Upper lobe of left lung (tissue), 4 donors: ENCODE measurements around the gene TMEM198.

Experiments used
- EP300 ChIP-seq, 4 donors: sonication (generic); formaldehyde crosslinking; IDR thresholded peaks; one replicate each; pipeline ENCODE4 v1.5.1; 2017; ENCODE audit warnings: antibody characterized with exemption in 4 of 4, control low read depth in 2 of 4
- POLR2A ChIP-seq, 4 donors: fragments of 450-650 bp; IDR thresholded peaks; one replicate each; pipeline ENCODE4 v1.5.1; 2016 to 2017; ENCODE audit warnings: antibody characterized with exemption in 4 of 4, mild to moderate bottlenecking in 2 of 4
- POLR2AphosphoS5 ChIP-seq, 2 donors: sonication (generic); formaldehyde crosslinking; IDR thresholded peaks; one replicate each; pipeline ENCODE4 v1.5.1; 2017; ENCODE audit warnings: antibody characterized with exemption in 2 of 2
- TF ChIP-seq, protein P1 (sequence below), 6 experiments: fragments of 450-650 bp in 4 of 6; fragments of 200-600 bp in 2 of 6; sonication (generic) in 2 of 6; IDR thresholded peaks; one replicate each; pipeline ENCODE4 v1.5.1; 2016 to 2019; ENCODE audit warnings: antibody characterized with exemption in 6 of 6

DNA sequence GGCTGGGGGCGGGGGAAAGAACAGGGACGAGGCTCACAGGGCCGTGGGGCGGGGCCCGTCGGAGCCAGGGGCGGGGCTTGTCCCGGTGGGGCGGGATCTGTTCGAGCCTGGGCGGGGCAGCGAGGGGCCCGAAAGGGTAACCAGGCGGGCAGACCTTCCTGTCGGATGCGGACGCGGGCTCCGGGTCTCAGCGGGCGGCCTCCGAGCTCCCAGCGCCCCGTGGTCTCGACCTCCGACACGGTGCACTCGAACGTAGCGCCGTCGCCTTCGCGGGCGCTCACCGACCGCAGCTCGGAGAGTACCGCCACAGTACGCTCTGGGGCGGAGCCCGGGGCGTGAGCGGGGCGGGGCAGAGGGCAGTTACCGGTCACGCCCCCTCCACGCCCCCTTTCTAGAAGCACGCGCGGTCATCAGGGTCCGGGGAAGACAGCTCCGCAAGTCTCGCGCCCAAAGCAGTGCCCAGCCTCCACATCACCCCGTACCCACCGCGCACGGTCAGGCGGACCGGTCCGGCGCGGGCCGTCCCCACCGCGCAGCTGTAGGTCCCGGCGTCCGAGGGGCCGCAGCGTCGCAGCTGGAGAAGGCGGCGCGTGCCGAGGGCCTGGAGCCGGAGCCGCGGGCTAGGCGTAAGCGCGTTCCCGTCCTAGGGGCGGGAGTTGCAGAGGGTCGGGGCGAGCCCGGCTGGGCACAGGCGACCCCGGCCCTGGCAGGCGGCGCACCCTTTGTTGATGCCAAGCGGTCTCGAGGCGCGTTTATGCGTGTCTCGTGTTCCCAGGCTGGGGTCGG is 8.7 kb downstream of the TMEM198 start:
- TF ChIP-seq POLR2A (IDR thresholded peaks at IDR 0.05) (no peak), EP300 (IDR thresholded peaks at IDR 0.05) (no peak), POLR2AphosphoS5 (IDR thresholded peaks at IDR 0.05) (no peak)
- TF ChIP-seq, protein P1, sequence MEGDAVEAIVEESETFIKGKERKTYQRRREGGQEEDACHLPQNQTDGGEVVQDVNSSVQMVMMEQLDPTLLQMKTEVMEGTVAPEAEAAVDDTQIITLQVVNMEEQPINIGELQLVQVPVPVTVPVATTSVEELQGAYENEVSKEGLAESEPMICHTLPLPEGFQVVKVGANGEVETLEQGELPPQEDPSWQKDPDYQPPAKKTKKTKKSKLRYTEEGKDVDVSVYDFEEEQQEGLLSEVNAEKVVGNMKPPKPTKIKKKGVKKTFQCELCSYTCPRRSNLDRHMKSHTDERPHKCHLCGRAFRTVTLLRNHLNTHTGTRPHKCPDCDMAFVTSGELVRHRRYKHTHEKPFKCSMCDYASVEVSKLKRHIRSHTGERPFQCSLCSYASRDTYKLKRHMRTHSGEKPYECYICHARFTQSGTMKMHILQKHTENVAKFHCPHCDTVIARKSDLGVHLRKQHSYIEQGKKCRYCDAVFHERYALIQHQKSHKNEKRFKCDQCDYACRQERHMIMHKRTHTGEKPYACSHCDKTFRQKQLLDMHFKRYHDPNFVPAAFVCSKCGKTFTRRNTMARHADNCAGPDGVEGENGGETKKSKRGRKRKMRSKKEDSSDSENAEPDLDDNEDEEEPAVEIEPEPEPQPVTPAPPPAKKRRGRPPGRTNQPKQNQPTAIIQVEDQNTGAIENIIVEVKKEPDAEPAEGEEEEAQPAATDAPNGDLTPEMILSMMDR (IDR thresholded peaks at IDR 0.05), result no peak
